GM18498 (cell line): ENCODE data around the gene COL4A5.

Source experiments
- ATAC-seq: cut with Tn5 transposase; IDR thresholded peaks from one replicate; pipeline ENCODE4 v1.9.1; 2021; ENCODE audit warnings: mild to moderate bottlenecking, moderate library complexity; ENCODE audit not compliant: unreplicated experiment

Gene COL4A5

DNA sequence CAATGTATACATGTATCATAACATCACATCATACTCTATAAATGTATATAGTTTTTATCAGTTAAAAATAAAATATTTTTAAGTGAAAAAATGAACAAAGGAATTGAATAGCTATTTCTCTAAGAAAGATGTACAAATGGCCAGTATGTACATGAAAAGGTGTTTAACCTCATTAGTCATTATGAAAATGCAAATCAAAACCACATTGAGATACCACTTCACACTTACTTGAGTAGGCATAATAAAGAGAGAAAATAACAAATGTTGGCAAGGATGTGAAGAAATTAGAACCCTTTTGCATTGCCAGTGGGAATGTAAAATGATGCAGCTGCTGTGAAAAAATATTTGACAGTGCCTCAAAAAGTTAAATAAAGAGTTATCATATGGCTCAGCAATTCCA is 201.2 kb downstream of the COL4A5 start:
- no peak for ATAC-seq

DNA sequence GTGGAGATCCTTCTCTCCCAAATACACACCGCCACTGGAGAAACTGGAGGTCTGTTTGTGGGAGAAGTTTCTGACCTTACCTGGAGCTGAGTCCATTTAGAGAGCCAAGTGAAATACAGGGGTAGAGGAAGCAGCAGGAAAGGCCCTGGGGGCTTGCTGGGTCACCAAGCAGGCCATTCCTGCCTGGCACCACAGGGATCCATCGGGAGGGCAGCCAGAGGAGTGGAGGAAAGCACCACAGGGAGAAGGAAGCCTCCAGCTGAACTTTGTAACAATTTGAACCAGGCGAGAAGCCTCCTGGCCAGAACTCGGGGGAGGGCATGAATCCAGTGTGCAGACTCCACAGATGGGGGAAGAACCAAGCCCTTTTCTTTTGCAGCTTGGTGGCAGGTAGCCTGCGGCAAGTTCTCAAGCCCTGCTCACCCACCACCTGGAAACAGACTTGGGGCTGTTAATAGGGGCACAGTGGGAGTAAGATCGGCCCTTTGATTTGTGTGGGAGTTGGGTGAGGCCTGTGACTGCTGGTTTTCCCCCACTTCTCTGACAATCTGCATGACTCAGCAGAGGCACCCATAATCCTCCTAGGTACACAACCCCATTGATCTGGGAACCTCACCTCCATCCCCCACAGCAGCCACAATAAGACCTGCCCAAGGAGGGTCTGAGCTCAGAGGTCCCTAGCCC is 202.1 kb downstream of the COL4A5 start:
- ATAC-seq, result no peak

DNA sequence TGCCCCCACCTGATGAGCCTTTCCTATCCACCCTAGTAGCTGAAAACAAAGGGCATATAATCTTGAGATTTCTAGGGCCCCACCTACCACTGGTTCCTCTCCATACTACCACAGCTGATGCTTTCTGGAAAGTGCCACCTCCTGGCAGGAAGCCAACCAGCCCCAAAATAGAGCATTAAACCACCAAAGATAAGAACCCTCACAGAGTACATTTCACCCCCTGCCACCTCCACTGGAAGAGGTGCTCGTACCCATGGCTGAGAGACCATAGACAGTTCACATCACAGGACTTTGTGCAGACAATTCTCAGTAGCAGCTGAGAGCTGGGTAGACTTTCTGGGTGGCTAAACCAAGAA is 202.6 kb downstream of the COL4A5 start:
- no peak for ATAC-seq

DNA sequence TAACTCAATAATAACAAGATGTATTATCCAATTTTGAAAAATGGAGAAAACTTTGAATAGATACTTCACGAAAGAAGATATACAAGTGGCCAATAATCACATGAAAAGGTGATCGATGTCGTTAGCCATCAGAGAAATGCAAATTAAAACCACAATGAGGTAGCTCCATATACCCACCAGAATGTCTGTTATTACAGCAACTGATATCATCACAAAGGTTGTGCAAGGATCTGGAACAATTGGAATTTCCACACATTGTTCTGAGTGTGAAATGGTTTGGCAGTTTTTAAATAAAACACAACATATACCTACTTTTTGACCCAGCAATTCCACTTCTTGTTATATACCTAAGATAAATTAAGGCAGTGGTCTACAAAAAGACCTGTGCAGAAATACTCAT is 225.1 kb downstream of the COL4A5 start:
- no peak for ATAC-seq

DNA sequence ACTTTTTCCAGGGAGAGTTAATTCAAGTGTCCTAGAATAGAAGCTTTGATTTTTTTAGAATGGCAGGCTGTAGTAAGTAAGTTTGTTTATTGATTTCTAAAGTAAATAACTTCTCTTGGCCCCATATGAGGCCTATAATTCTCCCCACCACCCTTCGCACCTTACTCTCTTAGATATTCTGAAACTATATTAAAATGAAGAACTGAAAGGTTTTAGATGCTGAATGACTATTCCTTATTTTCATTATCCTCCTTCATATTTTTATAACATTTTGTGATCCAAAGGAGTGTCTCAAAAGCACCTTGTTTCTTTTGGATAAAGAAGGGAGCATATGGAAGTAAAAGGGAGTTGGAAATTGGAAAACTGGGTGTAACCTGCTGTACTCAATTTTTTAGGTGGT is 226.5 kb downstream of the COL4A5 start:
- ATAC-seq, result no peak

DNA sequence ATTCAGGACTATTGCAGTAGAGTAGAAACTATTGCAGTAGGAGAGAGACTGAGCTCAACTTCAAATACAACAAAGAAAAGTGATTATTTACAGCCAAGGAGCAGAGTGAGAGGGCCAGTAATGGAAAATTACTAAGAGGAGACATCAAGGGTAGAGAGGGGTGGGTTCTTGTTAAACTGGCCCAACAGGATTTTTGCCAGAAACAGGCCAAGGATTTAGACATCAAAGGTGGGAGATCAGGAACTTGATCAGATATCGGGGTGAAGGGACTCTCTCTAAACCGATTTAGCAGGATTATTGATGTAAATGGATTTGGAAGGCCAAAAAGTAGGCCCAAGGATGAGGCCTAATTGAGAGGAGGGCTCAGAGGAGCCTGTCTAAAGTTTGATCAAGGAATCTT is 231.9 kb downstream of the COL4A5 start:
- no peak for ATAC-seq

DNA sequence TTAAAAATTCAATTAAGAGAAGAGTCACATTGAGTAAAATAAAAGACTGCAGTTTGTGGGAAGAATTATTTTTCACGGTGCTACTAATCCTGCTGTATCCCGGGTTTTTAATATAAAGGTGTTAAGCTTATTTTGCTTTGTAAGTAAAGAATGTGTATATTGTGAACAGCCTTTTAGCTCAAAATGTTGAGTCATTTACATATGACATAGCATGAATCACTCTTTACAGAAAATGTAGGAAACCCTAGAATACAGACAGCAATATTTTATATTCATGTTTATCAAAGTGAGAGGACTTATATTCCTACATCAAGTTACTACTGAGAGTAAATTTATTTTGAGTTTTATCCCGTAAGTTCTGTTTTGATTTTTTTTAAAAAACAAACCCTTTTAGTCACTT is 257.1 kb downstream of the COL4A5 start:
- no peak for ATAC-seq

DNA sequence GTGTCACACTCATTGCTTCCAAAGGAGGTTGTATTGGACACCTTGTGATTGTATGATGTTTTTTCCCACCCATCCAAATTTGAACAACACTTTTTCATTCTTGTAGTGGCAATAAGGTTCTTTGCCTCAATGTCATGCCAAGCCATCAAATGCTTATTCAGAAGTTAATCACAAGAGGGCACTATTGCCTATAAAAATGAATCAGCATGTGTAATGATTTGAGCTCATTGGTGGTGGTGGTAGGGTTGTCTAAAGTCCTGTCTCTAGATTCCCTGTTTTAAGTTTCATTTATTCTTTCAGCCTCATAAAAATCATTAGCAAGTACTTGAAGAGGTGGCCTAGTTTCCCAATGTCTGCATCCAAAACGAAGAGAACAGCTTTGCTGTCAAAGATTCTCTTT is 259.7 kb downstream of the COL4A5 start:
- no peak for ATAC-seq

DNA sequence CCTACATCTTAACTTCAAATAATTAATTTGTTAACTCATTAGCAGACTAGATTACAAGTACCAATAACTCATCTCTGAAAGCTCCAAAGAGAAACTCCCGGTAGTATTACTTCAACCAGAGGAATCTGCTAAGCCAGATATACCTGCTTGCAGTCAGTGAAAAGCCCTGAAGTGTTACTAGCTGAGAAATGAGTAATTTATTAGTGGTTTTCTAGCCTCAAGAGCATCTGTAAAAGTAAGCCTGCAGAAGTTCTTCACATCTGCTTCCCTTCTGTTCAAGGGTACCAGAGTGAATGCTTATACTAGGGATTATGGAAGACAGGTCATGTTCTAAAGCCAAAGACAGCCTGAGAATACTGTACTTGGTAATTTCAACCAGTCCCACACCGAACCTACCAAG is 262.0 kb downstream of the COL4A5 start:
- no peak for ATAC-seq

DNA sequence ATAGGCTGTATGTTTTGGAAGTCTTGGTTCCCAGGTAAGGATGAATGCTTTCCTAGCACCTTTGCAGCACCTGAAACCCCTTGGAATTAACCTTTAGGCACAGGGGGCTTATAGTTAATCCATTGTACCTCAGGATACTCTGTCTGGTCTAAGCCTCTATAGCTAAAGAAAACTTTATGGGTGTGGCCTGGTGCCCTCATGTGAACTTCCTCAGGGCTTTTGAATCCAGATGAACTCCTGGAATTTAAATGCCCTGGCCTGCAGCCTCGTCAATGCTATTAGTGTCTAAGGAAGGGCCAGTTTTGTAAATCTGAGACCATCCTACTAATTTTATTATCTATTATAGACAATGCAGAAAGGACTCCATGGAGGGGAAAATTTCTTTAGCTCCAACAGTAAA is 262.9 kb downstream of the COL4A5 start:
- ATAC-seq, result no peak

DNA sequence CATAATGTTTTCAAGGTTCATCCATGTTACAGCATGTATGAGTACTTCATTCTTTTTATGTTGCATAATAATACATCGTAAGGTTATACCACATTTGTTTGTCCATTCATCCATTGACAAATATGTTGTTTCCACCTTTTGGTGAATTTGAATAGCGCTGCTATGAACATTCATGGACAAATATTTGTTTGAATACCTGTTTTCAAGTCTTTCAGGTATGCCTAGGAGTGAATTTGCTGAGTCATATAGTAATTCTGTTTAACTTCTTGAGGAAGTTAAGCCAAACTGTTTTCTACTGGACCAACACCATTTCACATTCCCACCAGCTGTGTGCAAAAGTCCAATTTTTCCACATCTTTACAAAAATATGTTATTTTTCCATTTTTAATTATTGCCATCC is 265.2 kb downstream of the COL4A5 start:
- ATAC-seq, result no peak

DNA sequence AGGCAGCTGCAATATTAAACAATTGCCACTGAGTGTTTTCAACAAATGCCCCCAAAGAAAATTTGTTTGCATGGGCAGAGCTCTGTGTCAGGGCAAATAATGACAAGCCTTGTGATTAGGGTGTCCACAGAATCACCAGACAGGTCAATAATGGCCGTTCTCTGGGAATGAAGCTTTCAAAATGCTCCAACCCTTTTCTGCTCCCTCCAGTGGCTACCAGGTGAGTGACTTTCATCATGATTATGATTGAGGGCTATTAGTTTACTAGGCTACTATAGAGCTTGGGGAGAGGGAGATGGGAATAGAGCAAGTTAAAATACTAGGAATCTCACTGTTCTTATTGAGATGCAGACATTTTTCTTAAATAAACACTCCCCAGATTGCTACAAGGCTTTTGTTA is 273.2 kb downstream of the COL4A5 start:
- no peak for ATAC-seq

DNA sequence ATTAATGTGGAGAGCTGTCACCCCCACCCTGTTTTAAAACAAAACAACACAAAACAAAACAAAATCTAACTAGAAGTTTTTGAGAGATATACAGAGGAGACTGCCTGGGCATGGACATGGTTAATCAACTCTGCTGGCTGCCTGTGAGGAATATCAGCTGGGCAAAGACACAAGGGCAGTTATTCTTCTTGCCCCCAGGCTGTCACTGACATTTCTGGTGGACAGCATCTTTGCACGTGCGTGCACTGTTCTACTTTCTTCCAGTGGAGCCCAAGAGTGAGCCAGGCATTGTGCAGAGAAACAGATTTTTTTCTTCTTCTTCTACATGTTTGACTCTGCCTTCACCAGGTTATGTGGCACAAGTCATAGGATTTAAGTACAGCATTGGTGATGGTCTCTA is 282.9 kb downstream of the COL4A5 start:
- no peak for ATAC-seq

DNA sequence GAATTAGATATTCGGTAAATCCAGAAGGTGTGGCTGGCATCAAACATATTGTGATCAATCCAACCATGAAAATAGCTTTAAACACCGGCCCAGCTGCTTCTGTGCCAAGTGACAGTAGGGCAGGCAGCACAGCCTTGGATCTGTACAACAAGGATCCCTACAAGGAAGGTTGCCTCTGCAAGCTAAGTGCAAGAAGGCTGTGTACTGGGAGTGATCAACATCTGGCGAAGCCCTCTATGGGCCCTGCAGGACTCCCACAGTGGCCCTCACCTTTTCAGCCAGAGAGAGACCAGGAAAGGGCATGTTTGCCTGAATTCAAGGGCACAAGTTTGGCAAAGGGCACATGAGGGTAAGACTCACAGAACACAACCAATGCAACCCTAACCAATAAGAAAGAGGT is 287.1 kb downstream of the COL4A5 start:
- no peak for ATAC-seq

DNA sequence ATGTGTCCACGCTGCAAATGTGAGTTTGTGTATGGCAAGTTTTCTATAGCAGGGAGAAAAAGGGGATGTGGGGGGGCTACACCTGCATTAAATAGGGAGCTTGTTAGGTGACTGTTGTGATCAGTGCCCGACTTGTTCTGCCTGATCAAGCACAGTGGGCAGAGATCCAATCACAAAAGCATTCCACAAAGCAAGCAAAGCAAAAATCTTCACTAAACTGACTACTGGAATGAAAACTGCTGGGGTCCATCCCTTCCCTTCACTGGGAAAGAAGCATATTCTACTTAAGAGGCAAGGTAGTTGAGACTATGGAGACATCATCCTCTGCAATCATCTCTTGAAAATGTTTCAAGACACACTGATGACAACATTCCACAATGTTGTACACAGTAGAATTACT is 291.5 kb downstream of the COL4A5 start:
- no peak for ATAC-seq

DNA sequence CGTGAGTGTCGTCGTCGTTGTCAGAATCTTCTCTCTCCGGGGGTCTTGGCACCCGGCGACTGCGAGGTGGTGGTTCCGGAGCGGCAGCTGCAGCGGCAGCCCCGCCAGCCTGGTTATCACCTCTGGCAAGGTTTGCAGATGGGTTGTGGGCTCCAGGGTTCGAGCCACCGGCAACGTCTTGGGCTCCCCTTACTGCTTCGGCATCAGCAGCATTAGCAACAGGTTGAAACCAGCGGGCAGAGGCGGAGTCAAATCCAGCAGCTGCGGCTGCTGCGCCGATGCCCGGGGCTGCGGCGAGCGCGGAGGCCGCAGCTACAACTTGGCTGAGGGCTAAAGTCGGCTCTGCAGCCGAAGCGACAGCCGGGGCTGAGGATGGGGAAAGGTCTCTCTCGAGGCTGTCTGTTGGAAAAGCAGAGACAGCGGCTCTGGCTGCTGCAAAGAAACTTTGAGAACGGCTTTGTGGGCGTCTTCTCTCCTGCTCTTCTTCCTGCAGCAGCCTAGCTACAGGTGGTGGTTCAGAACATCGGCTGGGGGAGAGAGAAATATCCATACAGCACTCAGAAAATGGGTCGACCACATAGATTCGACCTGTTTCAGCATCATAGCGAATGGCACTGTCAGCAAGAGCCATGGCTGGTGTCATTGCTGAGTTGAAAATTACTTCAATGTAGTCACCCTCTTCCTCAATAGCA is 293.1 kb downstream of the COL4A5 start:
- no peak for ATAC-seq

DNA sequence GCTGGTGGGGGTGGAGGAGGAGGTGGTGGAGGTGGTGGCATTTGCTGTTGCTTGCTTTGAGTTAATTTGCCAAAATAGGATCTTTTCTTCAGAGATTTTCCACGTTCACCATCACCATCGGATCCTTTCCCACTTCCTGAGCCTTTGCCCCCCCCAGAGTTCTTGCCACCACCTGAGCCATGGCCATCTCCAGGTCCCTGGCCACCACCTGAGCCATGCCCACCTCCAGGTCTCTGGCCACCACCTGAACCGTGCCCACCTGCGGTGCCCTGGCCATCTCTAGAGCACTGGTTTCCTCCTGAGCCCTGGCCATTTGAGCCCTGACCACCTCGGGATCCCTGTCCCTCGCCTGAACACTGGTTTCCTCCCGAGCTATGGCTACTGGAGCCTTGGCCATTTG is 294.8 kb downstream of the COL4A5 start:
- ATAC-seq, result no peak

DNA sequence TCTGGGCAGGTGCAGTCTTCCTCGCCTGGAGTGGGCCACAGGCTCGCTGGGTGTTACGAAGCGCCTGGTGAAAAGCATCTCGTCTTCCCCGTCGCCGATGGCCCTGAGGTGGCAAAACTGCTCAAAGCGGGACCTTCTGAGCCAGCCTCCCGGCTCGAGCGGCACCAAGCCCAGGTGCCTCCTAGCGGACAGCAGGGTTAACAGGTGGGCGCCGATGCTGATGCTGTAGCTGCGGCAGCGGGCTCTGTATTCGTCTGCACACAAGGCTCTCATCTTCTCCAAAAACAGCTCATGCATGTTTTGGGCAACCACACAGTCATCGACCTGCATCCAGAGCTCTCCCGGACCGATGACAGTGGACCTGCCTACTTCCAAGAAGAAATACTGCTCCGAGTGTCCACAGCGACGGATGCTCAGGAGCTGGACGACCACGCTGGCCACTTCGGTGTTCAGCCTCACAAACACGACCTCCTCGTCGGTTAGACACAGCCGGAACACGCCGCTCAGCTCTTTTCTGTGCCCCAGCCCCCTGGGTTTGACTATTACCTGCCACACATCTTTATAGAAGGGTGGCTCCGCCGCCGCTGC is 295.5 kb downstream of the COL4A5 start:
- ATAC-seq, result no peak

DNA sequence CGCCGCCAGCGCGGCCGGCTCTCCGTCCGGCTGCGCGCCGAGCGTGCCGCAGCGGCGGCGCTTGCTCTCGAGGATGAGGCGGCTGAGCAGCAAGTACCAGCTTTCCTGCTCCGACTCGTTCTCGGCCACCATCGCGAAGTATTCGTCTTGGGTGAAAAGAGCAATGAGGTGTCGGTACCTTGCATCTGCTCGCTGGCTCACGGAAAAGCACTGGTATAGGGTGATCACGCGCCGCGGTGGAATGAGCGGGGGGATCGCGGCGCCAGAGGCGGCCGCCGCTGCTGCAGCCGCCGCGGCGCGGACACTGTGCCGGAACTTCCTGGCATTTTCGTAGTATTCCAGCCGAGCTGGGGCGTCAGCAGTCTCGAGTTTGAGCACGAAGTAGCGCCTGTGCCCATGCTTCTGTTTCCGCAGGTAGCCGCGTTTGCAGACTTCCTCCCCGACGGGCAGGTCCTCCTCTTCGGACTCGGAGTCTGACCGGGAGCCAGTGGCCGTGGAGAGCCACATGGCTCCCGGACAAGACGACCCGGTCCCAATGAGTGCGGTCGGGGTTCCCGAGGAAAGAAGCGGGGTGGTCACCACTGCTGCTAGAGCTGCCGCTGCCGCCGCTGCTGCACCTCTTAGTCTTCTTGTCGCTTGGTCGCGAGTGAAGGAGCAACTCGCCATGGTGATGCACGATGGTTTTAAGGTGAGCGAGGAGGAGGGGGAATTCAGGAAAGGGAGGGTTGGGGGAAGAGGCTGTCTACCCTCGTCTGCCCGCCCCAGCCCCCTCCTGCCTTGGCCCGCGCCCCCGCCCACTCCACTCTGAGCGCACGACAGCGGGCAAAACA is 296.3 kb downstream of the COL4A5 start:
- ATAC-seq, result no peak

DNA sequence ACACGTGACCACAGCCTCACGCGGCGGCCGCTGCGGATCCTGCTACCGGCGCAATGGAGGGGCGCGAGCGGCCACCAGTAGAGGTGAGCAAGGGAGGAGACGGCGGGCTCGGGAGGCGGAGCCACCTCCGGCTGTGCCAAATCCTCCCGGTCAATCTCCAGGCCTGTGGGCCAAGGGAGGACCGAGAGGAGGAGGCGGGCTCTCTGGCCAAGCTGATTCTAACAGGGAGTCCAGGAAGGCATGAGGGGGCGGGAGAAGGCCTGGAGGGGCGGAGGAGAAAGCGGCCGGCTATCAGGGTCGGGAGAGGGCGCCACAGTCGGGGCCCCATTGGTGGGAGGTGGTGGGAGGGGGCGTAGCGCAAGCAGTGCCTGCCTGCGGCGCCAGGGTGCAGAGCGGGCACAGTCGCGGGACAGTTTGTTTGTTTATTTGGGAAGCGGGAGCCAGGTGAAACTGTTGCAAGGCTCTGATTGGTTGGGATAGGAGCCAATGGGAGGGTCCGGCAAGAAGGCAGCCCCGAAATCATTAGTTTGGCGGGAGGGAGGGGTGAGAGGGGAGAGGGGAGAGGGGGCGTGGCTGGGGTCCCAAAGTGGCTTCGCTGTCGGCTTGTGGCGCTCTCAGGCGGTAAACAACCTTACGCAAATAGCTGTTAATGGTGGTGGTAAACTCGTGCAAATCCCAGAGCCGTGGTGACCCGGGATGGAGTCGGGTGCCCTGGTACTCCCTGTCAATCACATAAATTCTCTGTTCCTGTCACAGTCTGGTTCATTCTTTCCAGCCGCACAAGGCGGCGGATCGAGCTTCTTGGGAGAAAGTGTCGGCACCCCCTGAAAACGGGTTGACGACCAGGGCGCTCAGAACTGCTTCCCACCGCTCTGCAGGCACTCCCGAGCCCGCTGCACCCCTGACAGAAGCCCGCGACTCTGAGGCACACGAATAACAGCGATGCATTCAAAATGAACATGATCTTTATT is 297.2 kb downstream of the COL4A5 start, which contains the start of gene IRS4:
IRS4 (minus strand) TSS at position 55 of the 971 bp plus-strand sequence.
- ATAC-seq, result no peak
